ENCODE results near the gene TUBAL3.

The TUBAL3 gene

DNA sequence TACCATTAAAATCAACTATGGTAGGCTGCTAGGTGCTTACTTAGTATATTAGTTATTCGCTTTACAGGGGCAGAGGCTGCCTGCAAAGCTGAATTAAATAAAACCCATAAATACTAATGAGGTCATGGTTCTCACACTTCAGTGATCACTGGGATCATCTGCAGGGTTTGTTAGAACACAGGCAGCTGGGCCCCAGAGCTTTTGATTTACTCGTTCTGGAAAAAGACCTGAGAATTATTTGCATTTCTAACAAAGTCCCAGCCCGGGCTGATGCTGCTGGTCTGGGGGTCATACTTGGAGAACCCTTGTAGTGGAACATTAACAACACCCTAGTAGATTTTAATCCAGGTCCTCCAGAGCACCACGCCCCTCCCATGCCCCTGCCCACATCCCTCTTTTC is 31.3 kb downstream of the TUBAL3 start:
- H3K4me3 ChIP-seq (ENCODE audit: low read depth, low read length): no peak overlapping the region
- no peaks in the 10 kb centered on the region for H3K9me3 ChIP-seq (ENCODE audit: control insufficient read depth, low read length)
- no peak overlapping the region for H3K9ac ChIP-seq

DNA sequence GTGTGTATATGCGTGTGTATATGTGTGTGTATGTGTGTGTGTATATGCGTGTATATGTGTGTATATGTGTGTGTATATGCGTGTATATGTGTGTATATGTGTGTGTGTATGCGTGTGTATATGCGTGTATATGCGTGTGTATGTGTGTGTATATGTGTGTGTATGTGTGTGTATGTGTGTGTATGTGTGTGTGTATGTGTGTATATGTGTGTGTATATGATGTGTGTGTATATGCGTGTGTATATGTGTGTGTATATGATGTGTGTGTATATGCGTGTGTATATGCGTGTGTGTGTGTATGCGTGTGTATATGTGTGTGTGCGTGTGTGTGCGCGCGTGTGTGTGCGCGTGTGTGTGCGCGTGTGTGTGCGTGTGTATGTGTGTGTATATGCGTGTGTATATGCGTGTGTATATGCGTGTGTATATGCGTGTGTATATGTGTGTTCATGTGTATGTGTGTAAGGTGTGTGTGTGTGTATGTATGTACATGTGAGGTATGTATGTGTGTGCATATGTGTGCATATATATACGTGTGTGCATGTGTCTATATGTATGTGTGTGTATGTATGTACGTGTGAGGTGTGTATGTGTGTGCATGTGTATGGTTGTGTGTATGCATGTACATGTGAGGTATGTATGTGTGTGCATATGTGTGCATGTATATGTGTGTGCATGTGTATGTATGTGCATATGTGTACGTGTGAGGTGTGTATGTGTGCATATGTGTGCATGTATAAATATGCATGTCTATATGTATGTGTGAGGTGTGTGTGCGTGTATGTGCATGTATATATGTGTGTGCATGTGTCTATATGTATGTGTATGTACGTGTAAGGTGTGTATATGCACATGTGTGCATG is 33.9 kb downstream of the TUBAL3 start:
- H3K79me2 ChIP-seq: no peaks in the 10 kb centered on the region

More for the DNA sequence above, 31.3 kb downstream of the TUBAL3 start:
- TF ChIP-seq, protein P1, sequence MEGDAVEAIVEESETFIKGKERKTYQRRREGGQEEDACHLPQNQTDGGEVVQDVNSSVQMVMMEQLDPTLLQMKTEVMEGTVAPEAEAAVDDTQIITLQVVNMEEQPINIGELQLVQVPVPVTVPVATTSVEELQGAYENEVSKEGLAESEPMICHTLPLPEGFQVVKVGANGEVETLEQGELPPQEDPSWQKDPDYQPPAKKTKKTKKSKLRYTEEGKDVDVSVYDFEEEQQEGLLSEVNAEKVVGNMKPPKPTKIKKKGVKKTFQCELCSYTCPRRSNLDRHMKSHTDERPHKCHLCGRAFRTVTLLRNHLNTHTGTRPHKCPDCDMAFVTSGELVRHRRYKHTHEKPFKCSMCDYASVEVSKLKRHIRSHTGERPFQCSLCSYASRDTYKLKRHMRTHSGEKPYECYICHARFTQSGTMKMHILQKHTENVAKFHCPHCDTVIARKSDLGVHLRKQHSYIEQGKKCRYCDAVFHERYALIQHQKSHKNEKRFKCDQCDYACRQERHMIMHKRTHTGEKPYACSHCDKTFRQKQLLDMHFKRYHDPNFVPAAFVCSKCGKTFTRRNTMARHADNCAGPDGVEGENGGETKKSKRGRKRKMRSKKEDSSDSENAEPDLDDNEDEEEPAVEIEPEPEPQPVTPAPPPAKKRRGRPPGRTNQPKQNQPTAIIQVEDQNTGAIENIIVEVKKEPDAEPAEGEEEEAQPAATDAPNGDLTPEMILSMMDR (IDR thresholded peaks at IDR 0.05): no peak
- Histone ChIP-seq H3K27ac (no peak overlapping the region), H3K36me3 (ENCODE audit: control insufficient read depth, insufficient read depth, low read length) (no peaks in the 10 kb centered on the region), H3K4me2 (ENCODE audit: low read length) (no peak overlapping the region), H3K27me3 (ENCODE audit: control insufficient read depth, insufficient read depth, low read length) (no peaks in the 10 kb centered on the region), H2AFZ (no peak overlapping the region), H3K4me1 (no peaks in the 10 kb centered on the region), H3K79me2 (no peaks in the 10 kb centered on the region)

DNA sequence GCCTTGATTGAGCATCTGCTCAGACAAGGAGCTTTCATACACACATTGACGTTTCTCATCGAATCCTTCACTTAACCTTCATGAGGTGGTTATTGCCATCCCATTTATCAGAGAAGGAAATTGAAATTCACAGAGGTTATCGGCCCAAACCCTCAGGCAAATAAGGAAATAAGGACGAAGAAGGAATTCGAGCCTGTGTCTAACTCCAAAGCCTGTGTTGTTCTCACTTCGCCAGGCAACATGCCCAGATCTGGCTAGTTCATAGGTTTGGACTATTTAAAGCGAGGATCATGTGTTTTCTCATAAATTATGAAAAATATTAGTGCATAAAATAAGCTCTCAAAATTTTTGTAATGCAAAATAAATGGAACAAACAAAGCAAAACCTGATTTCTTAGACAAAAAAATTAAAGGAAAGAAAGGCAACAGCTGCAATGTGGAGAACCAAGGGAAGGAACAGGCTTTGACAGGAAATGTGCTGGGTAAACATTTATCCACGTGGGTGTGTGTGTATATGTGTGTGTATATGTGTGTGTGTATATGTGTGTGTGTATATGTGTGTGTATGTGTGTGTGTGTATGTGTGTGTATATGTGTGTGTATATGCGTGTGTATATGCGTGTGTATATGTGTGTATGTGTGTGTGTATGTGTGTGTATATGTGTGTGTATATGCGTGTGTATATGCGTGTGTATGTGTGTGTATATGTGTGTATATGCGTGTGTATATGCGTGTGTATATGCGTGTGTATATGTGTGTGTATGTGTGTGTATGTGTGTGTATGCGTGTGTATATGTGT is 35.1 kb downstream of the TUBAL3 start:
- Histone ChIP-seq H3K4me1 (no peaks in the 10 kb centered on the region), H3K4me3 (ENCODE audit: low read depth, low read length) (no peak overlapping the region), H3K79me2 (no peaks in the 10 kb centered on the region), H3K9me3 (ENCODE audit: control insufficient read depth, low read length) (no peaks in the 10 kb centered on the region), H3K4me2 (ENCODE audit: low read length) (no peak overlapping the region), H3K27ac (no peak overlapping the region), H3K9ac (no peak overlapping the region), H2AFZ (no peak overlapping the region), H3K36me3 (ENCODE audit: control insufficient read depth, insufficient read depth, low read length) (no peaks in the 10 kb centered on the region), H3K27me3 (ENCODE audit: control insufficient read depth, insufficient read depth, low read length) (no peaks in the 10 kb centered on the region)
- TF ChIP-seq, protein P1 (IDR thresholded peaks at IDR 0.05): no peak

More for the DNA sequence above, 33.9 kb downstream of the TUBAL3 start:
- Histone ChIP-seq H3K36me3 (ENCODE audit: control insufficient read depth, insufficient read depth, low read length) (no peaks in the 10 kb centered on the region), H3K9ac (no peak overlapping the region), H3K4me3 (ENCODE audit: low read depth, low read length) (no peak overlapping the region), H2AFZ (no peak overlapping the region), H3K4me2 (ENCODE audit: low read length) (no peak overlapping the region), H3K9me3 (ENCODE audit: control insufficient read depth, low read length) (no peaks in the 10 kb centered on the region), H3K27me3 (ENCODE audit: control insufficient read depth, insufficient read depth, low read length) (no peaks in the 10 kb centered on the region), H3K4me1 (no peaks in the 10 kb centered on the region), H3K27ac (no peak overlapping the region)
- TF ChIP-seq, protein P1 (IDR thresholded peaks at IDR 0.05): no peak

DNA sequence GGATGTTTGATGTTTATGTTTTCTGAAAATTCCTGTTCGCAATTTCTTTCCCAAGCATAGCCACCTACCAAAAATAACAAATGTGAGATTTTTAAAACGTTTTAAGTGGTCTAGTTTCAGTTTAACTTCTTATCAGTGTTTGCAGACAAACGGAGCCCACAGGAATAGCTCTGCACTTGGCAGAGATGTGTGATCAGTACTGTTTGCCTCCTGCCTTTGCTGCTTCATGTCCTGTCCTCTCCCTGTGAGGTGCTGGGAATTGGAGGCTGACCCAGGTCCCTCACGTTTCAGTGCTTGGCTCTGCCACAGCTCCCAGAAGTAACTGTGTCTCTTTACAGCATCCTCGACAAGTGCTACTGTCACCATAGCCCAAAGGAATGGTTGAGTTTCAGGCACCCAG is 38.7 kb downstream of the TUBAL3 start:
- no peak overlapping the region for H3K27ac ChIP-seq
- no peak overlapping the region for H3K4me3 ChIP-seq (ENCODE audit: low read depth, low read length)
- H3K9ac ChIP-seq: no peak overlapping the region
- no peaks in the 10 kb centered on the region for H3K36me3 ChIP-seq (ENCODE audit: control insufficient read depth, insufficient read depth, low read length)
- H3K79me2 ChIP-seq: no peaks in the 10 kb centered on the region
- no peak overlapping the region for H2AFZ ChIP-seq
- no peak overlapping the region for H3K4me2 ChIP-seq (ENCODE audit: low read length)
- H3K9me3 ChIP-seq (ENCODE audit: control insufficient read depth, low read length): no peaks in the 10 kb centered on the region
- H3K4me1 ChIP-seq: no peaks in the 10 kb centered on the region
- TF ChIP-seq, protein P1 (IDR thresholded peaks at IDR 0.05): no peak
- no peaks in the 10 kb centered on the region for H3K27me3 ChIP-seq (ENCODE audit: control insufficient read depth, insufficient read depth, low read length)
